ENCODE results near the gene INPP5F.
"Not testable (repeated sequence)": the region's sequence is repeated elsewhere in the genome, so short reads cannot be mapped to it uniquely, and the experiment has no call there.

The INPP5F gene

DNA sequence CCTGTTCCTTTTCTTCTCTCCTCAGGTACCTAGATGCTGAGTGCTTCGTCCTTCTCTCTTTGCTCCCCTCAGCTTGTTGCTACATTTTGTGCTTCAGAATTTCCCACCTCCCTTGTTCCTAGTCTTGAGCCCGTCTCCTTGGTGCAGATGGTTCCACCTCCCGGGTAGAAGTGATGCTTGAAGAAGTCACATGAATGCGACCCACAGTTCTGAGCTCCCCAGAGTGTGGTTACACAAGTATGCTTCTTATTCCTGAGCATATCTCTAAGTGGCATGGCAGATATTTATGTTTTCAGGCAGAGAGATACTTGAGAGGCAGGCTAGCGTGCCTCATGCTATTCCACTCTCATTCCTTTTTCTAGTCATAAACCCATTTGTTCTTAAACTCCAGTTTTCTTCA is 34.0 kb downstream of the INPP5F start:
- no peaks in the 10 kb centered on the region for H3K4me1 ChIP-seq (ENCODE audit: control insufficient read depth, insufficient read depth, low read length, poor library complexity, severe bottlenecking)
- DNase-seq: no peak
- no peaks in the 10 kb centered on the region for H3K36me3 ChIP-seq (ENCODE audit: control insufficient read depth, insufficient read depth, low read length)
- no peak overlapping the region for H3K27ac ChIP-seq (ENCODE audit: insufficient read depth, low read length, poor library complexity, severe bottlenecking)
- no peak overlapping the region for H3K4me3 ChIP-seq (ENCODE audit: insufficient read depth, low read depth, low read length, poor library complexity, severe bottlenecking)
- no peaks in the 10 kb centered on the region for H3K27me3 ChIP-seq (replicated peaks; ENCODE audit: control insufficient read depth, insufficient read depth, low read length, poor library complexity, severe bottlenecking)
- no peaks in the 10 kb centered on the region for H3K9me3 ChIP-seq (ENCODE audit: control insufficient read depth, low read length)

DNA sequence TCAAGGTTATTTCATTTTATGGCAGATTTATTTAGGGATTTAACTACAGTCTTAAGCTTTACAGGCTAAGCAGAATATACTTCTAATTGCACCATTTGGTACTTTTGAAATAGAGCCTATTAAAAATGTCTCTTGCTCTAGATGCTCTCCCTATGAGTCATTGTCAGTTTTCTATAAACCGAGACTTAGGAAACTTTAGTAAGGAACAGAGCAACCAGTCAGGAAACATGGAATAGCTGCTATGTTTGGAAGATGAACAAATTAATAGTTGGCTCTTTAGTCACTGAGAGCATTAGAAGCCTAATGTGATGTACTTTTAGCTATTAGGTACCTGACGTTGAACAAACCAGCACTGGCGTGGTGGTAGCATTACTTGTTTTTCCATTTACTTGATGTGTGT is 35.3 kb downstream of the INPP5F start:
- Histone ChIP-seq H3K27ac (ENCODE audit: insufficient read depth, low read length, poor library complexity, severe bottlenecking) (no peak overlapping the region), H3K36me3 (ENCODE audit: control insufficient read depth, insufficient read depth, low read length) (no peaks in the 10 kb centered on the region), H3K4me1 (ENCODE audit: control insufficient read depth, insufficient read depth, low read length, poor library complexity, severe bottlenecking) (no peaks in the 10 kb centered on the region), H3K4me3 (ENCODE audit: insufficient read depth, low read depth, low read length, poor library complexity, severe bottlenecking) (no peak overlapping the region), H3K9me3 (ENCODE audit: control insufficient read depth, low read length) (no peaks in the 10 kb centered on the region), H3K27me3 (replicated peaks; ENCODE audit: control insufficient read depth, insufficient read depth, low read length, poor library complexity, severe bottlenecking) (no peaks in the 10 kb centered on the region)
- DNase-seq: no peak

DNA sequence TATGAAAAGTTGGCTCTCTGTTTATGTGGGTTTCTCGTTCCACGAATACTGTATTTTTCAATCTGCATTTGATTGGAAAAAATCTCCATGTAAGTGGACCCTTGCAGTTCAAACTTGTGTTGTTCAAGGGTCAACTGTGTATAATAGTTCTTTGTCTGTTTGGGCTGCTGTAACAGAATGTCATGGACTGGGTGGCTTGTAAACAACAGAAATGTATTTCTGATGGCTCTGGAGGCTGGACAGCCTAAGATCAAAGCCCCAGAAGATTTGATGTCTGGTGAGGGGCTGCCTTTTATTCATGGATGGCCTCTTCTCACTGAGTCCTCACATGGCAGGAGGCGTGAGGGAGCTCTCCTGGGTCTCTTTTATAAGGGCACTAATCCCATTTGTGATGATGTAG is 36.2 kb downstream of the INPP5F start:
- no peaks in the 10 kb centered on the region for H3K27me3 ChIP-seq (replicated peaks; ENCODE audit: control insufficient read depth, insufficient read depth, low read length, poor library complexity, severe bottlenecking)
- no peaks in the 10 kb centered on the region for H3K4me1 ChIP-seq (ENCODE audit: control insufficient read depth, insufficient read depth, low read length, poor library complexity, severe bottlenecking)
- H3K27ac ChIP-seq (ENCODE audit: insufficient read depth, low read length, poor library complexity, severe bottlenecking): no peak overlapping the region
- no peaks in the 10 kb centered on the region for H3K36me3 ChIP-seq (ENCODE audit: control insufficient read depth, insufficient read depth, low read length)
- no peak for DNase-seq
- no peaks in the 10 kb centered on the region for H3K9me3 ChIP-seq (ENCODE audit: control insufficient read depth, low read length)
- H3K4me3 ChIP-seq (ENCODE audit: insufficient read depth, low read depth, low read length, poor library complexity, severe bottlenecking): no peak overlapping the region

DNA sequence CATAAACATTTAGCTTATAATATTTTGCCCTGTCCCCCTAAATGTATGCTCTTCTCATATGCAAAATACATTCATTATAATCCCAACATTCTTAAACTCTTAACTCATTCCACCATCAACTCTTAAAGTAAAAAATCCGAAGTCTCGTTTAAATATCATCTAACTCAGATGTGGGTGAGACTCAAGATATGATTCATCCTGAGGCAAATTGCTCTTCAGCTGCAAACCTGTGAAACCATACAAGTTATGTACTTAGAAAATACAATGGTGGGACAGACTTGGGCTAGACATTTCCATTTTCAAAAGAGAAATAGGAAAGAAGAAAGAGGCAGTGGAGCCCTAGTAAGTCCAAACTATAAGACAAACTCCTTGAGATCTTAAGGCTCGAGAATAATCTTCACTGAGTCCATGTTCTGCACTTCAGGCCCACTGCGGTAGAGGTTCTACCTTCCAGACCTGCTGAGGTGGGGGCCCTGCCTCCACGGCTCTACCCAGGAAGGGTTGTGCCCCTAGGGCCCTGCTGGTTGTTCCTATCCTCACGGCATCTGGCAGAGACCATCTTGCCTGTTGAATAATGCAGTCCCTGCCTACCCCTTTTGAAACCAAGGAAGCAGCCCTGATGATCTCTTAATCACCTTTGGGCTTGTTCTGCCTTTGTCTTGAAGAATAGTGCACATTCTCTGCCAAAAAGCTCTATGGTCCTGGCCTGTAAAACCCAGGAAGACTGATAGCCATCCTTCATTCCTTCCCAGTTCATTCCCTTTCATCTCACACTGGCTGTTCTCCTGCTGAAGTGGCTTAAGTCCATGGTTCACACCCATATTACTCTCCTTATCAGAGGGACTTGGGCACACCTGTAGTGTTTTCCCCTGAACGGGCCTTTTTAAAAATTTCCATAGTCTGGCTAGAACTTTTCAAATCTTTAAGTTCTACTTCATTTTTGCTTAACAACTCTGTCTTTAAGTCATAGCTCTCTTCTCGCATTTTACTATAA is 37.3 kb downstream of the INPP5F start:
- H3K4me3 ChIP-seq (ENCODE audit: insufficient read depth, low read depth, low read length, poor library complexity, severe bottlenecking): no peak overlapping the region
- no peaks in the 10 kb centered on the region for H3K9me3 ChIP-seq (ENCODE audit: control insufficient read depth, low read length)
- no peaks in the 10 kb centered on the region for H3K36me3 ChIP-seq (ENCODE audit: control insufficient read depth, insufficient read depth, low read length)
- DNase-seq: no peak
- H3K27ac ChIP-seq (ENCODE audit: insufficient read depth, low read length, poor library complexity, severe bottlenecking): no peak overlapping the region
- no peaks in the 10 kb centered on the region for H3K27me3 ChIP-seq (replicated peaks; ENCODE audit: control insufficient read depth, insufficient read depth, low read length, poor library complexity, severe bottlenecking)
- no peaks in the 10 kb centered on the region for H3K4me1 ChIP-seq (ENCODE audit: control insufficient read depth, insufficient read depth, low read length, poor library complexity, severe bottlenecking)

DNA sequence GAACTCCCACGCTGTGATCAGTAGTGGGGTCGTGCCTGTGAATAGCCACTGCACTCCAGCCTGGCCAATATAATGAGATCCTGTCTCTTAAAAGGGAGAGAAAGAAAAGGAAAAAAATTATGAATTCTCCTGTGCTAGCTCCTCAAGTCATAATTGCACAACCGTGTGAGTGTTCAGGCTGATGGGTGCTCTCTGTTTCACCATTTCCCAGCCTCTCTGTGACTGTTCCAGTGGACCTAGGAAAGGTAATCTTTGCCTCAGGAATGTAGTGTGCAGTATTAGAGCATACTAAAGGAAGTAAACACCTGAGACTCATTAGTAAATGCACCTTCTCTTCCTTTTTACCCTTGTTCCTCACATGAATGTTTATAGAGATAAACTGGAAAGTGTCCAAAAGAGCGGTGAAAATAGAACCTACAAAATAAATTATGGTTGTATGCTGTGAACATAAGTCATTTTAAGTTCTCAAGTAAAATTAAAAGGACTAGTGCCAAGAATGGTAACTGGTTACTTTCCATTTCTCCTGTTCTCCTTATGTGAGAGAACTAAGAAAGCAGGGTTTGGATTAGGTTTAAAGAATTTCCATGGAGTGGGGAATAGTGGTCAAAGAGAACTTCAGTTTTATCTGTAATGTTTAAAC is 42.7 kb downstream of the INPP5F start:
- no peak for DNase-seq
- H3K4me3 ChIP-seq (ENCODE audit: insufficient read depth, low read depth, low read length, poor library complexity, severe bottlenecking): no peak overlapping the region
- no peaks in the 10 kb centered on the region for H3K4me1 ChIP-seq (ENCODE audit: control insufficient read depth, insufficient read depth, low read length, poor library complexity, severe bottlenecking)
- no peak overlapping the region for H3K27ac ChIP-seq (ENCODE audit: insufficient read depth, low read length, poor library complexity, severe bottlenecking)
- H3K9me3 ChIP-seq (ENCODE audit: control insufficient read depth, low read length): no peaks in the 10 kb centered on the region
- no peaks in the 10 kb centered on the region for H3K27me3 ChIP-seq (replicated peaks; ENCODE audit: control insufficient read depth, insufficient read depth, low read length, poor library complexity, severe bottlenecking)
- H3K36me3 ChIP-seq (ENCODE audit: control insufficient read depth, insufficient read depth, low read length): no peaks in the 10 kb centered on the region

DNA sequence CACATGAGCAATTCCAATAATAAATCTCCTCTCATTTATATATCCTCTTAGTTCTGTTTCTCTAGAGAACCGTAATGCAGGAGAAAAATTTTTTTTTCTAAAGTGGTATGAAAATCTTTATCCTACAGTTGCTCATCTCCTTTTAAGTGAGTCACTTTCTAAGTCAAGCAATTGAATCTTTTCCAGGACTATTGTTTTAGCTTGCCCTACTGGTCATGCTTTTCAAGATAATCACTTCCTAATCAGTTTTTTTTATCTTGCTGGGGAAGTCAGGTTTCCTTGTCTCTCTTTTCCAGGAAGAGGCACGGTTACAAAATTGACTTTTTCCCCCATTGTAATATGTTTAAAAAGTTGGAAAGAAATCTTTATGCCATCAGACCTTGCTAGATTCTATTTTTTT is 44.0 kb downstream of the INPP5F start:
- no peak for DNase-seq
- no peaks in the 10 kb centered on the region for H3K27me3 ChIP-seq (replicated peaks; ENCODE audit: control insufficient read depth, insufficient read depth, low read length, poor library complexity, severe bottlenecking)
- no peak overlapping the region for H3K4me3 ChIP-seq (ENCODE audit: insufficient read depth, low read depth, low read length, poor library complexity, severe bottlenecking)
- no peaks in the 10 kb centered on the region for H3K36me3 ChIP-seq (ENCODE audit: control insufficient read depth, insufficient read depth, low read length)
- H3K27ac ChIP-seq (ENCODE audit: insufficient read depth, low read length, poor library complexity, severe bottlenecking): no peak overlapping the region
- H3K4me1 ChIP-seq (ENCODE audit: control insufficient read depth, insufficient read depth, low read length, poor library complexity, severe bottlenecking): no peaks in the 10 kb centered on the region
- H3K9me3 ChIP-seq (ENCODE audit: control insufficient read depth, low read length): no peaks in the 10 kb centered on the region

- H3K4me3 ChIP-seq (ENCODE audit: insufficient read depth, low read depth, low read length, poor library complexity, severe bottlenecking): no peak overlapping the region
- no peaks in the 10 kb centered on the region for H3K9me3 ChIP-seq (ENCODE audit: control insufficient read depth, low read length)
- H3K36me3 ChIP-seq (ENCODE audit: control insufficient read depth, insufficient read depth, low read length): no peaks in the 10 kb centered on the region
- H3K27ac ChIP-seq (ENCODE audit: insufficient read depth, low read length, poor library complexity, severe bottlenecking): no peak overlapping the region
- H3K4me1 ChIP-seq (ENCODE audit: control insufficient read depth, insufficient read depth, low read length, poor library complexity, severe bottlenecking): no peaks in the 10 kb centered on the region
- no peak for DNase-seq
- no peaks in the 10 kb centered on the region for H3K27me3 ChIP-seq (replicated peaks; ENCODE audit: control insufficient read depth, insufficient read depth, low read length, poor library complexity, severe bottlenecking)
Measured at GRCh38 chr10:119770928-119771327, 45.1 kb downstream of the INPP5F start.

DNA sequence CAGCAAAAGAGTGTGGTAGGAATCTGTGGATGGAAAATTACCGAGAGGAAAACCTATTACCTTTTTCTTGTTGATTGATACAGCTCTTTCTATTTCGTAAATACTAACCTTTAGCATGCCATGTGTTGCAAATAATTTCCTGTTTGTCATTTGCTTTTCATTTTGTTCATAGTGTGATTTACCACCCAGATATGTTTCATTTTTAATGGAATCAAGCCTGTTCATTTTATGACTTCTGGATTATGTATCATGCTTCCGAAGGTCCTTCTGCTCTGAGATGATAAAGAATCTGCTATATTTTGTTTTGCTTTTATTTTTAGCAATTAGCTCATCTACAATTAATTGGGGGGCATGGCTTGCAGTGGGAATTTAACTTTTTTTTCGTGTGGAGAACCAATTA is 46.5 kb downstream of the INPP5F start:
- no peaks in the 10 kb centered on the region for H3K27me3 ChIP-seq (replicated peaks; ENCODE audit: control insufficient read depth, insufficient read depth, low read length, poor library complexity, severe bottlenecking)
- no peaks in the 10 kb centered on the region for H3K36me3 ChIP-seq (ENCODE audit: control insufficient read depth, insufficient read depth, low read length)
- H3K4me3 ChIP-seq (ENCODE audit: insufficient read depth, low read depth, low read length, poor library complexity, severe bottlenecking): no peak overlapping the region
- H3K4me1 ChIP-seq (ENCODE audit: control insufficient read depth, insufficient read depth, low read length, poor library complexity, severe bottlenecking): no peaks in the 10 kb centered on the region
- no peaks in the 10 kb centered on the region for H3K9me3 ChIP-seq (ENCODE audit: control insufficient read depth, low read length)
- DNase-seq: no peak
- H3K27ac ChIP-seq (ENCODE audit: insufficient read depth, low read length, poor library complexity, severe bottlenecking): no peak overlapping the region

DNA sequence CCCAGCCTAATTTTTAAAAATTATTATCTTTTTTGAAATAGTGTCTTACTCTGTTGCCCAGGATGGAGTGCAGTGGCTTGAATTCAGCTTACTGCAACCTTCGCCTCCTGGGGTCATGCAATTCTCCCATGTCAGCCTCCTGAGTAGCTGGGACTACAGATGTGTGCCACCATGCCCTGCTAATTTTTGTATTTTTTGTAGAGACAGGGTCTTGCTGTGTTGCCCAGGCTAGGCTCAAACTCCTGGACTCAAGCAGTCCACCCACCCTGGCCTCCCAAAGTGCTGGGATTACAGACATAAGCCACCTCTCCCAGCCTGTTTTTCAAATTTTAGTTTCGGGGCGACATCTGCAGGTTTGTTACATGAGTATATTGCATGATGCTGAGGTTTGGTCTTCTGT is 47.2 kb downstream of the INPP5F start:
- H3K4me1 ChIP-seq (ENCODE audit: control insufficient read depth, insufficient read depth, low read length, poor library complexity, severe bottlenecking); H3K27ac ChIP-seq (ENCODE audit: insufficient read depth, low read length, poor library complexity, severe bottlenecking); H3K36me3 ChIP-seq (ENCODE audit: control insufficient read depth, insufficient read depth, low read length); H3K4me3 ChIP-seq (ENCODE audit: insufficient read depth, low read depth, low read length, poor library complexity, severe bottlenecking); DNase-seq; H3K27me3 ChIP-seq (replicated peaks; ENCODE audit: control insufficient read depth, insufficient read depth, low read length, poor library complexity, severe bottlenecking); H3K9me3 ChIP-seq (ENCODE audit: control insufficient read depth, low read length): not testable (repeated sequence)

DNA sequence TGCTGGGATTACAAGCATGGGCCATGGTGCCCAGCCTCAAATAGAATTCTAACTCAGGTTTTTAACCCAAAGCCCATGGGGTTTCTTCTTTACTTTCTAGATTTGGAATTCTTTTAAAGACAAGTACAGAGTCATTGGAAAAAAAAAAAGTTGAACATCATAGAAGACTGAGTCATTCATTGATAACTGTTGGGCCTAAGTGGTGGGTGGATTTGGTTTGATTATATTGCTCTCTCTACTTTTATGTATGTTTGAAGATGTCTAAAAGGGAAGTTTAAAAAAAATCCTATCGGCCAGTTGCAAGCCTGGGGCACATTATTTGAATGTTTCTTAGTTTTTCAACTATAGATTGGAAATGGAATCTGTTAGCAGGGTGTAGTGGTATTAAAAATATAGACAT is 49.7 kb downstream of the INPP5F start:
- H3K9me3 ChIP-seq (ENCODE audit: control insufficient read depth, low read length): no peaks in the 10 kb centered on the region
- DNase-seq: no peak
- H3K4me1 ChIP-seq (ENCODE audit: control insufficient read depth, insufficient read depth, low read length, poor library complexity, severe bottlenecking): no peaks in the 10 kb centered on the region
- no peaks in the 10 kb centered on the region for H3K27me3 ChIP-seq (replicated peaks; ENCODE audit: control insufficient read depth, insufficient read depth, low read length, poor library complexity, severe bottlenecking)
- H3K27ac ChIP-seq (ENCODE audit: insufficient read depth, low read length, poor library complexity, severe bottlenecking): no peak overlapping the region
- H3K36me3 ChIP-seq (ENCODE audit: control insufficient read depth, insufficient read depth, low read length): no peaks in the 10 kb centered on the region
- H3K4me3 ChIP-seq (ENCODE audit: insufficient read depth, low read depth, low read length, poor library complexity, severe bottlenecking): no peak overlapping the region

Data from effector memory CD4-positive, alpha-beta T cell (primary cell).